B cell (primary cell): ENCODE data around the gene CERT1. TPM values are rescaled to one million over a fixed set of nuclear protein-coding genes. Genes with fewer than 3 reads are reported as not detected.

Source experiments
- ATAC-seq: fragments of 200-7000 bp; cut with Tn5 transposase; one replicate; pipeline ENCODE4 v1.10.0; 2021; ENCODE audit warnings: low read depth, mild to moderate bottlenecking, moderate number of reproducible peaks, moderate library complexity
- CTCF ChIA-PET: fragments of 350-600 bp; sonication (Branson Sonifier 250); formaldehyde crosslinking; loops from one replicate; lab custom pipeline; 2021; ENCODE audit warnings: antibody characterized with exemption, inconsistent platforms; lab: Charles Lee
- POLR2A ChIA-PET: fragments of 350-600 bp; sonication (Branson Sonifier 250); formaldehyde crosslinking; loops from one replicate; lab custom pipeline; 2021; ENCODE audit warnings: antibody characterized with exemption; lab: Charles Lee
- DNase-seq: peaks from one replicate; pipeline ENCODE4 v3.0.0; 2013
- H2AFZ ChIP-seq: 2 replicates; pipeline ENCODE4 v1.6.1; 2012; ENCODE audit warnings: mild to moderate bottlenecking, low read depth, low read length; ENCODE audit not compliant: insufficient read depth, poor library complexity, severe bottlenecking
- H3K27ac ChIP-seq, 2 donors: 1 replicate in 1 of 2; 2 replicates in 1 of 2; pipeline ENCODE4 v1.5.1; 2012 to 2013; ENCODE audit warnings: low read length in 2 of 2, mild to moderate bottlenecking in 2 of 2, moderate library complexity in 1 of 2
- H3K27me3 ChIP-seq, 4 experiments: fragments of 200-600 bp in 1 of 4; sonication (generic) in 1 of 4; replicated peaks in 1 of 4; 1 replicate in 2 of 4; 2 replicates in 2 of 4; pipeline versions ENCODE4 v1.6.1 to v1.7.0; 2013 to 2016; ENCODE audit warnings: low read length in 3 of 4, mild to moderate bottlenecking in 2 of 4, mixed read lengths in 1 of 4, moderate library complexity in 1 of 4; ENCODE audit not compliant: insufficient read depth in 4 of 4, control insufficient read depth in 3 of 4; ENCODE audit errors: control extremely low read depth in 1 of 4
- H3K36me3 ChIP-seq, 2 experiments: replicated peaks in 1 of 2; 1 replicate in 1 of 2; 2 replicates in 1 of 2; pipeline versions ENCODE4 v1.6.1 to v1.7.1; 2013; ENCODE audit warnings: low read length in 1 of 2; ENCODE audit not compliant: insufficient read depth in 2 of 2, control insufficient read depth in 1 of 2; ENCODE audit errors: control extremely low read depth in 1 of 2, extremely low read depth in 1 of 2
- H3K4me1 ChIP-seq, 2 donors: fragments of 200-600 bp in 1 of 2; sonication (generic) in 1 of 2; 1 replicate in 1 of 2; 2 replicates in 1 of 2; pipeline versions ENCODE4 v1.5.1 to v1.6.1; 2013 to 2017; ENCODE audit warnings: low read length in 2 of 2; ENCODE audit not compliant: control insufficient read depth in 2 of 2, insufficient read depth in 2 of 2
- H3K4me2 ChIP-seq: replicated peaks from 2 replicates; pipeline ENCODE3; 2012; ENCODE audit warnings: mild to moderate bottlenecking, low read depth, low read length; ENCODE audit not compliant: poor library complexity, severe bottlenecking
- H3K4me3 ChIP-seq, 5 experiments: fragments of 200-600 bp in 1 of 5; sonication (generic) in 1 of 5; 1 replicate in 3 of 5; 2 replicates in 2 of 5; pipeline versions ENCODE4 v1.5.1 to v1.7.0; 2011 to 2016; ENCODE audit warnings: low read length in 4 of 5, mild to moderate bottlenecking in 4 of 5, low read depth in 2 of 5, control low read depth in 1 of 5, moderate library complexity in 1 of 5; ENCODE audit not compliant: insufficient read depth in 1 of 5; ENCODE audit errors: control extremely low read depth in 1 of 5, extremely low read depth in 1 of 5
- H3K79me2 ChIP-seq: fragments of 200-600 bp; sonication (generic); one replicate; pipeline ENCODE4 v1.6.0; 2016; ENCODE audit warnings: low read length; ENCODE audit not compliant: control insufficient read depth, insufficient read depth
- H3K9ac ChIP-seq: fragments of 200-600 bp; sonication (generic); 2 replicates; pipeline ENCODE4 v1.6.1; 2017; ENCODE audit warnings: mild to moderate bottlenecking, low read length, moderate library complexity
- H3K9me3 ChIP-seq, 3 donors: one replicate each; pipeline versions ENCODE4 v1.6.1 to v1.7.1; 2013; ENCODE audit warnings: low read length in 2 of 3; ENCODE audit not compliant: control insufficient read depth in 2 of 3, insufficient read depth in 1 of 3; ENCODE audit errors: control extremely low read depth in 1 of 3
- H4K20me1 ChIP-seq: 2 replicates; pipeline ENCODE4 v1.6.0; 2012; ENCODE audit warnings: mild to moderate bottlenecking, low read length; ENCODE audit not compliant: insufficient read depth, control insufficient read depth, poor library complexity, severe bottlenecking
- H3K27ac Mint-ChIP-seq: one replicate; pipeline ENCODE4 v1.8.0; 2021; ENCODE audit warnings: mixed read lengths
- H3K27me3 Mint-ChIP-seq: one replicate; pipeline ENCODE4 v1.8.0; 2021; ENCODE audit warnings: mixed read lengths
- H3K4me1 Mint-ChIP-seq: one replicate; pipeline ENCODE4 v1.8.0; 2021; ENCODE audit warnings: mixed read lengths
- H3K4me3 Mint-ChIP-seq: one replicate; pipeline ENCODE4 v1.8.0; 2021; ENCODE audit warnings: mixed read lengths
- H3K9me3 Mint-ChIP-seq: one replicate; pipeline ENCODE4 v1.8.0; 2022; ENCODE audit warnings: mixed read lengths; ENCODE audit not compliant: insufficient read depth
- EZH2 ChIP-seq: IDR thresholded peaks from 2 replicates; pipeline ENCODE4 v1.6.1; 2012; ENCODE audit warnings: borderline replicate concordance, low read depth, mild to moderate bottlenecking, moderate library complexity, low read length; ENCODE audit not compliant: insufficient read depth, poor library complexity, severe bottlenecking
- WGBS: methylation state at CpG from one replicate; pipeline ENCODE4 v1.1.5; 2013; ENCODE audit warnings: missing lambda C conversion rate; ENCODE audit not compliant: insufficient coverage; 5-methylcytosine and 5-hydroxymethylcytosine counted together
- intact Hi-C: fragments of 100-400 bp; cut with micrococcal nuclease; formaldehyde crosslinking; loops from one replicate; pipeline ENCODE4 v1.10.0; 2022
- polyA plus RNA-seq: library from polyadenylated mRNA; depleted of rRNA; stranded (reverse); fragments of >200 nt; gene quantifications from 2 replicates; pipeline ENCODE4 v1.2.3, GENCODE V29; 2012
- total RNA-seq, 2 donors: library from RNA; stranded (reverse); fragments of 120-200 nt in 1 of 2; gene quantifications; 1 replicate in 1 of 2; 2 replicates in 1 of 2; pipeline versions ENCODE4 v1.2.3 to v1.2.4, GENCODE V29; 2013 to 2022
- TF ChIP-seq, protein P1 (sequence below): fragments of 200-600 bp; IDR thresholded peaks from one replicate; pipeline ENCODE4 v1.8.0; 2022; ENCODE audit warnings: antibody characterized with exemption, mild to moderate bottlenecking

Gene CERT1
- total and polyA plus RNA-seq, 2 donors (not counting 1 experiment from before 2014, with no cell fraction given), result 13.7 to 60.5 TPM

DNA sequence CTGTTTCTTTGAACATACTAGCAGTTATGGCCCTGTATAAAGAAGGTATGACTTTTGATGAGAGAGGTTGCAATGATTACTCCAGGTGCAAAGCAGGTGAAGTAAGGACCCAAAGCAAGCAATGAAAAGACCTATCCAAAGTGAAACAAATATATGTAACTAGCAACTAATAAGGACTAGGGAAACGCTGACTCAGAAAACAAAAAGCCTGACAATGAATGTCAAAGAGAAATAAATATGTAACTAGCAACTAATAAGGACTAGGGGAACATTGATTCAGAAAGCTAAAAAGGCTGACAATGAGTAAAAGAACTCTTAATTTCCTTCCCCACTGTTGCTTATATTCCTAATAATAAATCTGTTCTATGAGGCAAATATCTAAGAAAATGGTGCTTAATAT lies 131.3 kb downstream of the CERT1 start:
- ChIA-PET CTCF (no interaction called here), POLR2A (no interaction called here)
- Histone ChIP-seq H3K79me2 (no peaks in the 10 kb centered on the region), H3K4me3 (no peak overlapping the region), H2AFZ (no peak overlapping the region), H3K4me2 (no peak overlapping the region), H3K9ac (no peak overlapping the region), H3K27ac (no peak overlapping the region), H4K20me1 (no peaks in the 10 kb centered on the region), H3K9me3 (no peaks in the 10 kb centered on the region), H3K27me3 (no peaks in the 10 kb centered on the region), H3K4me1 (no peaks in the 10 kb centered on the region), H3K36me3 (peaks cover 18 to 65% of the 10 kb centered on the region in 2 experiments)
- H3K27me3 Mint-ChIP-seq, result no peaks in the 10 kb centered on the region
- H3K27ac Mint-ChIP-seq, result no peak overlapping the region
- ATAC-seq (no peak), DNase-seq (no peak)
- TF ChIP-seq, protein P1, sequence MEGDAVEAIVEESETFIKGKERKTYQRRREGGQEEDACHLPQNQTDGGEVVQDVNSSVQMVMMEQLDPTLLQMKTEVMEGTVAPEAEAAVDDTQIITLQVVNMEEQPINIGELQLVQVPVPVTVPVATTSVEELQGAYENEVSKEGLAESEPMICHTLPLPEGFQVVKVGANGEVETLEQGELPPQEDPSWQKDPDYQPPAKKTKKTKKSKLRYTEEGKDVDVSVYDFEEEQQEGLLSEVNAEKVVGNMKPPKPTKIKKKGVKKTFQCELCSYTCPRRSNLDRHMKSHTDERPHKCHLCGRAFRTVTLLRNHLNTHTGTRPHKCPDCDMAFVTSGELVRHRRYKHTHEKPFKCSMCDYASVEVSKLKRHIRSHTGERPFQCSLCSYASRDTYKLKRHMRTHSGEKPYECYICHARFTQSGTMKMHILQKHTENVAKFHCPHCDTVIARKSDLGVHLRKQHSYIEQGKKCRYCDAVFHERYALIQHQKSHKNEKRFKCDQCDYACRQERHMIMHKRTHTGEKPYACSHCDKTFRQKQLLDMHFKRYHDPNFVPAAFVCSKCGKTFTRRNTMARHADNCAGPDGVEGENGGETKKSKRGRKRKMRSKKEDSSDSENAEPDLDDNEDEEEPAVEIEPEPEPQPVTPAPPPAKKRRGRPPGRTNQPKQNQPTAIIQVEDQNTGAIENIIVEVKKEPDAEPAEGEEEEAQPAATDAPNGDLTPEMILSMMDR, result no peak
- no peak for TF ChIP-seq EZH2
- no peak overlapping the region for H3K4me3 Mint-ChIP-seq
- no CpG with 5 or more reads among the region's 1 CpG for WGBS
- H3K4me1 Mint-ChIP-seq, result no peaks in the 10 kb centered on the region
- no peaks in the 10 kb centered on the region for H3K9me3 Mint-ChIP-seq
- intact Hi-C loops, result no loop called here

DNA sequence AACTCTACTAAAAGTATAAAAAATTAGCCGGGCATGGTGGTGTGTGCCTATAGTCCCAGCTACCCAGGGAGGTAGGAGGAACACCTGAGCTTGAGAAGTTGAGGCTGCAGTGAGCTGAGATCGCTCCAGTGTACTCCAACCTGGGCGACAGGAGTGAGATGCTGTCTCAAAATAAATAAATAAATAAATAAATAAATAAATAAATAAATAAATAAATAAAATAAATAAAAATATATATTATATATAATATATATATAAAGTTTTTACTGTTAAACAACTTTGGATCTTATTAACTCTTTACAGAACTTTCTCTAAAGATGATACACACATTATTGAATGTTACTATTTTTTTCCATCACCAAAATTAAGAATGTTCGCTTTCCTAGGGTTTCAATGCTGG lies 136.0 kb downstream of the CERT1 start:
- no peak overlapping the region for H2AFZ ChIP-seq
- peaks cover 10 to 46% of the 10 kb centered on the region in 2 experiments for H3K36me3 ChIP-seq
- Mint-ChIP-seq H3K27ac (no peak overlapping the region), H3K9me3 (no peaks in the 10 kb centered on the region), H3K27me3 (no peaks in the 10 kb centered on the region), H3K4me3 (no peak overlapping the region), H3K4me1 (no peaks in the 10 kb centered on the region)
- CTCF ChIA-PET, result interaction anchor here (0.6 kb wide), 1 partner anchor 38 kb away, joined by 4 read pairs; no protein-coding TSS in a partner anchor
- H4K20me1 ChIP-seq, result no peaks in the 10 kb centered on the region
- ATAC-seq (no peak), DNase-seq (no peak)
- H3K27ac ChIP-seq, result no peak overlapping the region
- no peaks in the 10 kb centered on the region for H3K27me3 ChIP-seq
- no CpG with 5 or more reads among the region's 4 CpGs for WGBS
- POLR2A ChIA-PET, result no interaction called here
- no peak overlapping the region for H3K4me2 ChIP-seq
- TF ChIP-seq EZH2, result no peak
- TF ChIP-seq, protein P1, result no peak
- H3K79me2 ChIP-seq, result no peaks in the 10 kb centered on the region
- H3K9me3 ChIP-seq, result no peaks in the 10 kb centered on the region
- no peak overlapping the region for H3K9ac ChIP-seq
- intact Hi-C loops, result loop anchor here (10.0 kb wide), 1 partner anchor 309 kb away; no protein-coding TSS in a partner anchor
- no peak overlapping the region for H3K4me3 ChIP-seq
- H3K4me1 ChIP-seq, result no peaks in the 10 kb centered on the region
